ENCODE results near the gene IFT80. TPM values are rescaled to one million over a fixed set of nuclear protein-coding genes. Genes with fewer than 3 reads are reported as not detected.
"Not testable (repeated sequence)": the region's sequence is repeated elsewhere in the genome, so short reads cannot be mapped to it uniquely, and the experiment has no call there.

IFT80 gene
- total RNA-seq, 1 experiment from 2014 or later: 59.4 TPM

DNA sequence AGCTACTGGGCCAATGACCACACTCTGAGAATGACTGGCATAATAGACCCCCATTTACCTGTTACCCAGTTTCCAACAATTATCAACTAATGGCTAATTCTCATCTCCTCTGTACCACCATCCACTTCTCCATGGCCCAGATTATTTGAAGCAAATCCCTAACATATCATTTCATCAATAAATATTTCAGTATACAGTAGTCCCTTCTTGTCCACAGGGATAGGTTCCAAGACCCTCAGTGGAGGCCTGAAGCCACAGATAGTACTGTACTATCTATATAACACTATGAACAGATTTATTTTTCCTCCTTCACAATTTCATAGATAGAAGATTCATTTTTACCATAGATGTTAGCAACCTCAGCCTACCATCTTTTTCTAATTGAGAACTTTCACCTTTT, 68.3 kb downstream of the IFT80 start:
- Histone ChIP-seq H3K9me3 (ENCODE audit: insufficient read depth, low read depth) (no peaks in the 10 kb centered on the region), H3K36me3 (ENCODE audit: low read depth) (no peaks in the 10 kb centered on the region), H3K4me1 (replicated peaks; ENCODE audit: insufficient read depth) (peaks cover 13% of the 10 kb centered on the region), H3K4me3 (0 out of 2 replicates have a peak overlapping the region, but pooled peaks have one; percentile 1), H3K27ac (peak overlapping the region; percentile 82), H3F3A (ENCODE audit: insufficient read depth, low read depth) (peaks cover 4% of the 10 kb centered on the region; the same call in 1 of the 2 replicates), H4K20me1 (ENCODE audit: insufficient read depth) (no peaks in the 10 kb centered on the region), H3K79me2 (ENCODE audit: low read depth) (no peaks in the 10 kb centered on the region), H2AFZ (no peak overlapping the region), H3K4me2 (peak overlapping the region; percentile 28), H3K9me2 (ENCODE audit: insufficient read depth) (no peaks in the 10 kb centered on the region), H3K27me3 (ENCODE audit: insufficient read depth, low read depth) (no peaks in the 10 kb centered on the region)
- no peak for TF ChIP-seq EZH2 (IDR thresholded peaks at IDR 0.05; ENCODE audit: low read depth)
- TF ChIP-seq, protein P1, sequence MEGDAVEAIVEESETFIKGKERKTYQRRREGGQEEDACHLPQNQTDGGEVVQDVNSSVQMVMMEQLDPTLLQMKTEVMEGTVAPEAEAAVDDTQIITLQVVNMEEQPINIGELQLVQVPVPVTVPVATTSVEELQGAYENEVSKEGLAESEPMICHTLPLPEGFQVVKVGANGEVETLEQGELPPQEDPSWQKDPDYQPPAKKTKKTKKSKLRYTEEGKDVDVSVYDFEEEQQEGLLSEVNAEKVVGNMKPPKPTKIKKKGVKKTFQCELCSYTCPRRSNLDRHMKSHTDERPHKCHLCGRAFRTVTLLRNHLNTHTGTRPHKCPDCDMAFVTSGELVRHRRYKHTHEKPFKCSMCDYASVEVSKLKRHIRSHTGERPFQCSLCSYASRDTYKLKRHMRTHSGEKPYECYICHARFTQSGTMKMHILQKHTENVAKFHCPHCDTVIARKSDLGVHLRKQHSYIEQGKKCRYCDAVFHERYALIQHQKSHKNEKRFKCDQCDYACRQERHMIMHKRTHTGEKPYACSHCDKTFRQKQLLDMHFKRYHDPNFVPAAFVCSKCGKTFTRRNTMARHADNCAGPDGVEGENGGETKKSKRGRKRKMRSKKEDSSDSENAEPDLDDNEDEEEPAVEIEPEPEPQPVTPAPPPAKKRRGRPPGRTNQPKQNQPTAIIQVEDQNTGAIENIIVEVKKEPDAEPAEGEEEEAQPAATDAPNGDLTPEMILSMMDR (conservative IDR thresholded peaks at IDR 0.05): no peak
- POLR2A ChIA-PET (ENCODE audit: unreplicated experiment): no interaction called here
- TSS peak; percentile 72 for BruUV-seq (replicated peaks)
- no peak for DNase-seq
- intact Hi-C loops (cut with micrococcal nuclease; ENCODE audit: unreplicated experiment): no loop called here
- CTCF ChIA-PET: no interaction called here

DNA sequence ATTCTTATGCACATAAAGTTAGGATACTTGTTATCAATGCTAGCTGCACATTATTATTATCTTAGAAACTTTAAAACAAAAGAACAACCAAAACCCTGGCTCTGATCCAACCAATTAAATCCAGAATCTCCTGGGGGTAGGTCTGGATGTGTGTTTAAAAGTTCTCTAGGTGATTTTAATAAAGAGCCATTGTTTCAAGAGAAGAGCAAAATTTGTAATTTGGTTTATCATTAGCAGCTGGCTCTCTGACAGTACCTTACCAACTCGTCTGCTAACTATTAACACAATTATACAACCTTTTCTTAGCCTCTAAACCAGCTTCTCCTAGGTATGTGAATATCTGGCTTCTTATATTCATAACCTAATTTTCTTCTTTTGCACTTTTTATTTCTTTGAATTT, 68.9 kb downstream of the IFT80 start:
- Histone ChIP-seq H3K4me3 (no peak overlapping the region), H3K4me1 (replicated peaks; ENCODE audit: insufficient read depth) (peaks cover 13% of the 10 kb centered on the region), H3K9me3 (ENCODE audit: insufficient read depth, low read depth) (no peaks in the 10 kb centered on the region), H3K79me2 (ENCODE audit: low read depth) (no peaks in the 10 kb centered on the region), H3F3A (ENCODE audit: insufficient read depth, low read depth) (peaks cover 4% of the 10 kb centered on the region; the same call in 1 of the 2 replicates), H4K20me1 (ENCODE audit: insufficient read depth) (no peaks in the 10 kb centered on the region), H3K9me2 (ENCODE audit: insufficient read depth) (no peaks in the 10 kb centered on the region), H3K4me2 (no peak overlapping the region), H3K27me3 (ENCODE audit: insufficient read depth, low read depth) (no peaks in the 10 kb centered on the region), H3K36me3 (ENCODE audit: low read depth) (no peaks in the 10 kb centered on the region), H2AFZ (no peak overlapping the region), H3K27ac (no peak overlapping the region)
- no TSS peak for BruUV-seq (replicated peaks)
- POLR2A ChIA-PET (ENCODE audit: unreplicated experiment): no interaction called here
- intact Hi-C loops (cut with micrococcal nuclease; ENCODE audit: unreplicated experiment): no loop called here
- CTCF ChIA-PET: no interaction called here
- TF ChIP-seq EZH2 (IDR thresholded peaks at IDR 0.05; ENCODE audit: low read depth): no peak
- TF ChIP-seq, protein P1 (conservative IDR thresholded peaks at IDR 0.05): no peak
- DNase-seq: no peak

DNA sequence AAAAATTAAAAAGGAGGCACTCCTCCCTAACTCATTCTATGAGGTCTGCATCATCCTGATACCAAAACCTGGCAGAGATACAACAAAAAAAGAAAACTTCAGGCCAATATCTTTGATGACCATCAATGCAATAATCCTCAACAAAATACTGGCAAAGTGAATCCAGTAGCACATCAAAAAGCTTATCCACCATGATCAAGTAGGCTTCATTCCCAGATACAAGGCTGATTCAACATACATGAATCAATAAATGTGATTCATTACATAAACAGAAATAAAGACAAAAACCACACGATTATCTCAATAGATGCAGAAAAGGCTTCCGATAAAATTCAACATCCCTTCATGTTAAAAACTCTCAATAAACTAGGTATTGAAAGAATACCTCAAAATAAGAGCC, 72.7 kb downstream of the IFT80 start:
- H3K27me3 ChIP-seq (ENCODE audit: insufficient read depth, low read depth); H3F3A ChIP-seq (ENCODE audit: insufficient read depth, low read depth); H3K36me3 ChIP-seq (ENCODE audit: low read depth); intact Hi-C loops (cut with micrococcal nuclease; ENCODE audit: unreplicated experiment); POLR2A ChIA-PET (ENCODE audit: unreplicated experiment); BruUV-seq (replicated peaks); H3K4me3 ChIP-seq; H3K9me2 ChIP-seq (ENCODE audit: insufficient read depth); H3K9me3 ChIP-seq (ENCODE audit: insufficient read depth, low read depth); DNase-seq; CTCF ChIA-PET; H2AFZ ChIP-seq; H3K79me2 ChIP-seq (ENCODE audit: low read depth); H3K4me1 ChIP-seq (replicated peaks; ENCODE audit: insufficient read depth); H4K20me1 ChIP-seq (ENCODE audit: insufficient read depth); H3K27ac ChIP-seq; H3K4me2 ChIP-seq: not testable (repeated sequence)

DNA sequence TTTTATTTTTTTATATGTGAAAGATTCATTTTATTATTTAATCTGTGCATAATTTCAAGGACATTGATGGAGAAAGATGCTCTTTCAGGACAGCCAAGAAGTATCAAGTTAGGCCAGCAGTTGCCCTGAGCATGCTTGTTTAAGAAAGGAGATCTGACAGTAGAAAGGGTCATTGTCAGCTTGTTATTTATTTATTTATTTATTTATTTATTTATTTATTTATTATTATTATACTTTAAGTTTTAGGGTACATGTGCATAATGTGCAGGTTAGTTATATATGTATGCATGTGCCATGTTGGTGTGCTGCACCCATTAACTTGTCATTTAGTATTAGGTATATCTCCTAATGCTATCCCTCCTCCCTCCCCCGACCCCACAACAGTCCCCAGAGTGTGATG, 77.2 kb downstream of the IFT80 start:
- H3K4me3 ChIP-seq; BruUV-seq (replicated peaks); H4K20me1 ChIP-seq (ENCODE audit: insufficient read depth); H2AFZ ChIP-seq; H3K4me2 ChIP-seq; H3K27ac ChIP-seq; CTCF ChIA-PET; intact Hi-C loops (cut with micrococcal nuclease; ENCODE audit: unreplicated experiment); H3F3A ChIP-seq (ENCODE audit: insufficient read depth, low read depth); DNase-seq; H3K9me3 ChIP-seq (ENCODE audit: insufficient read depth, low read depth); H3K27me3 ChIP-seq (ENCODE audit: insufficient read depth, low read depth); H3K79me2 ChIP-seq (ENCODE audit: low read depth); H3K4me1 ChIP-seq (replicated peaks; ENCODE audit: insufficient read depth); POLR2A ChIA-PET (ENCODE audit: unreplicated experiment); H3K9me2 ChIP-seq (ENCODE audit: insufficient read depth); H3K36me3 ChIP-seq (ENCODE audit: low read depth): not testable (repeated sequence)

All from PC-9 (cell line).